H1 (cell line): ENCODE data around the gene C16orf89. TPM values are rescaled to one million over a fixed set of nuclear protein-coding genes. Genes with fewer than 3 reads are reported as not detected.
A peak's percentile ranks its signal among the peaks of the same experiment; 100 is the strongest.

Experiments used
- CTCF ChIA-PET: fragments of 300-600 bp; sonication (Branson Sonifier 250); formaldehyde crosslinking; loops from one replicate; lab custom pipeline; 2021; ENCODE audit not compliant: partially characterized antibody; lab: Charles Lee
- POLR2A ChIA-PET: fragments of 300-600 bp; sonication (Branson Sonifier 250); formaldehyde crosslinking; loops from one replicate; lab custom pipeline; 2021; ENCODE audit warnings: inconsistent platforms; ENCODE audit not compliant: partially characterized antibody; lab: Charles Lee
- DNase-seq, 2 experiments: peaks; one replicate each; pipeline versions ENCODE4 v3.0.0 to v3.0.0-alpha.2; 2010 to 2022; ENCODE audit warnings: low spot score in 2 of 2, low read depth in 1 of 2, mixed read lengths in 1 of 2
- FAIRE-seq: peaks from 2 replicates; lab custom pipeline; 2011; peaks lifted over from hg19 to GRCh38; lab: Jason Lieb, UNC
- H2AFZ ChIP-seq: 2 replicates; pipeline ENCODE4 v1.8.1; 2012; ENCODE audit warnings: low read length, inconsistent platforms
- H2AK5ac ChIP-seq: 2 replicates; pipeline ENCODE4 v1.6.1; 2013; ENCODE audit warnings: low read depth, low read length
- H2BK120ac ChIP-seq: replicated peaks from 2 replicates; pipeline ENCODE3; 2013; ENCODE audit warnings: low read depth, low read length, inconsistent platforms
- H2BK12ac ChIP-seq: 2 replicates; pipeline ENCODE4 v1.6.1; 2013; ENCODE audit warnings: low read depth, low read length
- H2BK15ac ChIP-seq: 2 replicates; pipeline ENCODE4 v1.6.1; 2013; ENCODE audit warnings: low read length
- H2BK20ac ChIP-seq: 2 replicates; pipeline ENCODE4 v1.6.1; 2013; ENCODE audit warnings: low read length
- H2BK5ac ChIP-seq: 2 replicates; pipeline ENCODE4 v1.6.1; 2013; ENCODE audit warnings: low read depth, low read length
- H3K14ac ChIP-seq: 2 replicates; pipeline ENCODE4 v1.6.1; 2013; ENCODE audit warnings: inconsistent platforms; ENCODE audit not compliant: insufficient read length
- H3K18ac ChIP-seq: 2 replicates; pipeline ENCODE4 v1.6.1; 2013; ENCODE audit warnings: low read length; ENCODE audit errors: extremely low read depth
- H3K23ac ChIP-seq: 2 replicates; pipeline ENCODE4 v1.6.1; 2013; ENCODE audit warnings: inconsistent platforms; ENCODE audit not compliant: insufficient read length
- H3K23me2 ChIP-seq: 2 replicates; pipeline ENCODE4 v1.6.1; 2013; ENCODE audit warnings: low read depth, low read length
- H3K27ac ChIP-seq: 2 replicates; pipeline ENCODE4 v1.6.1; 2011; ENCODE audit warnings: low read depth, low read length, inconsistent platforms
- H3K27me3 ChIP-seq, 4 experiments: replicated peaks in 1 of 4; 1 replicate in 1 of 4; 2 replicates in 3 of 4; pipeline versions ENCODE4 v1.6.1 to v1.8.1; 2011 to 2013; ENCODE audit warnings: low read length in 3 of 4, mild to moderate bottlenecking in 3 of 4, inconsistent platforms in 2 of 4, mixed read lengths in 2 of 4, moderate library complexity in 1 of 4; ENCODE audit not compliant: control insufficient read depth in 3 of 4, insufficient read depth in 3 of 4; ENCODE audit errors: extremely low read depth in 1 of 4
- H3K36me3 ChIP-seq, 4 experiments: 2 replicates each; pipeline versions ENCODE4 v1.6.1 to v1.8.1; 2011 to 2013; ENCODE audit warnings: mild to moderate bottlenecking in 4 of 4, low read length in 3 of 4, moderate library complexity in 2 of 4, control low read depth in 1 of 4, inconsistent platforms in 1 of 4; ENCODE audit not compliant: insufficient read depth in 4 of 4, control insufficient read depth in 2 of 4
- H3K4ac ChIP-seq: replicated peaks from 2 replicates; pipeline ENCODE3; 2013; ENCODE audit warnings: low read length, low read depth, mixed read lengths, inconsistent platforms; ENCODE audit not compliant: insufficient read length
- H3K4me1 ChIP-seq, 4 experiments: replicated peaks in 1 of 4; 1 replicate in 1 of 4; 2 replicates in 3 of 4; pipeline versions ENCODE4 v1.6.1 to v1.8.1; 2011 to 2013; ENCODE audit warnings: low read length in 3 of 4, inconsistent platforms in 2 of 4, mixed read lengths in 1 of 4; ENCODE audit not compliant: insufficient read depth in 4 of 4, control insufficient read depth in 3 of 4
- H3K4me2 ChIP-seq, 2 experiments: 2 replicates each; pipeline versions ENCODE4 v1.6.1 to v1.8.1; 2011 to 2013; ENCODE audit warnings: low read depth in 2 of 2, low read length in 2 of 2, control low read depth in 1 of 2, inconsistent platforms in 1 of 2, mild to moderate bottlenecking in 1 of 2; ENCODE audit not compliant: insufficient read depth in 1 of 2
- H3K4me3 ChIP-seq, 4 experiments: fragments of 200-600, 300-600 bp in 1 of 4; sonication (generic), shearing (Covaris generic), sonication (Bioruptor Twin) in 1 of 4; 2 replicates each; pipeline versions ENCODE4 v1.5.1 to v1.8.1; 2011 to 2016; ENCODE audit warnings: low read length in 4 of 4, low read depth in 3 of 4, control low read depth in 2 of 4, inconsistent platforms in 2 of 4, mild to moderate bottlenecking in 2 of 4, mixed read lengths in 1 of 4, moderate library complexity in 1 of 4; ENCODE audit not compliant: insufficient read depth in 2 of 4; ENCODE audit errors: extremely low read depth in 1 of 4
- H3K56ac ChIP-seq: replicated peaks from 2 replicates; pipeline ENCODE3; 2013; ENCODE audit warnings: low read depth, mild to moderate bottlenecking, mixed read lengths, low read length, inconsistent platforms; ENCODE audit not compliant: insufficient read length
- H3K79me1 ChIP-seq: 2 replicates; pipeline ENCODE4 v1.6.1; 2013; ENCODE audit warnings: low read depth, low read length, control low read depth
- H3K79me2 ChIP-seq, 2 experiments: 2 replicates each; pipeline versions ENCODE4 v1.6.1 to v1.8.1; 2012 to 2013; ENCODE audit warnings: low read length in 2 of 2, mild to moderate bottlenecking in 2 of 2, inconsistent platforms in 1 of 2; ENCODE audit not compliant: insufficient read depth in 2 of 2, control insufficient read depth in 1 of 2
- H3K9ac ChIP-seq, 4 experiments: replicated peaks in 1 of 4; 1 replicate in 1 of 4; 2 replicates in 3 of 4; pipeline versions ENCODE4 v1.6.1 to v1.8.1; 2011 to 2013; ENCODE audit warnings: low read depth in 3 of 4, low read length in 3 of 4, control low read depth in 2 of 4, mild to moderate bottlenecking in 2 of 4, moderate library complexity in 2 of 4, inconsistent platforms in 1 of 4; ENCODE audit errors: extremely low read depth in 1 of 4
- H3K9me3 ChIP-seq, 2 experiments: 2 replicates each; pipeline versions ENCODE4 v1.6.1 to v1.8.1; 2012 to 2013; ENCODE audit warnings: mild to moderate bottlenecking in 2 of 2, moderate library complexity in 2 of 2, control low read depth in 1 of 2, inconsistent platforms in 1 of 2, low read depth in 1 of 2, low read length in 1 of 2, mixed read lengths in 1 of 2; ENCODE audit not compliant: insufficient read depth in 2 of 2
- H4K20me1 ChIP-seq, 2 experiments: replicated peaks in 1 of 2; 2 replicates each; pipeline versions ENCODE3 to v1.8.1; 2011 to 2013; ENCODE audit warnings: inconsistent platforms in 2 of 2, low read length in 2 of 2, mild to moderate bottlenecking in 1 of 2; ENCODE audit not compliant: insufficient read depth in 2 of 2, control insufficient read depth in 1 of 2
- H4K5ac ChIP-seq: 2 replicates; pipeline ENCODE4 v1.6.1; 2013; ENCODE audit warnings: low read length, low read depth, mixed read lengths, inconsistent platforms; ENCODE audit not compliant: insufficient read length
- H4K8ac ChIP-seq: 2 replicates; pipeline ENCODE4 v1.8.0; 2013; ENCODE audit warnings: mild to moderate bottlenecking, moderate library complexity, low read length, inconsistent platforms; ENCODE audit not compliant: insufficient read depth; ENCODE audit errors: extremely low read depth
- H4K91ac ChIP-seq: replicated peaks from 2 replicates; pipeline ENCODE3; 2013; ENCODE audit warnings: low read length, mixed read lengths, inconsistent platforms; ENCODE audit not compliant: insufficient read length
- CBX5 ChIP-seq: fragments of 300-800, 300-1000 bp; sonication (generic); IDR thresholded peaks from 2 replicates; pipeline ENCODE4 v1.7.1; 2016; ENCODE audit warnings: antibody characterized with exemption, low read length, low read depth
- CTCF ChIP-seq, 3 experiments: IDR thresholded peaks; 1 replicate in 2 of 3; 2 replicates in 1 of 3; pipeline versions ENCODE4 v1.5.1 to v1.6.1; 2011; ENCODE audit warnings: low read length in 3 of 3, mild to moderate bottlenecking in 3 of 3, inconsistent platforms in 2 of 3, low read depth in 1 of 3, moderate library complexity in 1 of 3; ENCODE audit not compliant: insufficient read depth in 1 of 3; ENCODE audit errors: control extremely low read depth in 1 of 3
- GABPA ChIP-seq: IDR thresholded peaks from 2 replicates; pipeline ENCODE4 v1.6.1; 2011; ENCODE audit warnings: mild to moderate bottlenecking, low read length, moderate library complexity, borderline replicate concordance; ENCODE audit not compliant: insufficient read depth
- NRF1 ChIP-seq: IDR thresholded peaks from 2 replicates; pipeline ENCODE4 v1.6.1; 2011; ENCODE audit warnings: mild to moderate bottlenecking, low read depth, low read length, improper control_type of control experiment
- RAD21 ChIP-seq, 2 experiments: IDR thresholded peaks in 1 of 2; conservative IDR thresholded peaks in 1 of 2; 2 replicates each; pipeline ENCODE4 v1.6.1; 2011; ENCODE audit warnings: low read depth in 2 of 2, low read length in 2 of 2, improper control_type of control experiment in 1 of 2, inconsistent platforms in 1 of 2, mild to moderate bottlenecking in 1 of 2, moderate library complexity in 1 of 2
- WGBS, 2 experiments: shearing (Covaris generic) in 1 of 2; methylation state at CpG; one replicate each; pipeline versions ENCODE4 v1.1.6 to v1.1.7; 2013 to 2015; ENCODE audit warnings: low lambda C conversion rate in 2 of 2, mixed read lengths in 2 of 2, inconsistent platforms in 1 of 2, low coverage in 1 of 2, missing lambda C conversion rate in 1 of 2; ENCODE audit not compliant: insufficient replicate concordance in 2 of 2, insufficient coverage in 1 of 2, insufficient read length in 1 of 2; ENCODE audit errors: extremely low coverage in 1 of 2, missing lambda C conversion rate in 1 of 2; 5-methylcytosine and 5-hydroxymethylcytosine counted together
- polyA plus RNA-seq, 7 experiments: library from polyadenylated mRNA; depleted of rRNA in 3 of 7; stranded (reverse) in 5 of 7; unstranded in 2 of 7; fragments of >200 nt in 5 of 7; fragments of 200-250 nt in 2 of 7; gene quantifications; 1 replicate in 5 of 7; 2 replicates in 1 of 7; 4 replicates in 1 of 7; pipeline versions ENCODE4 v1.2.1 to v1.2.3, GENCODE V29; 2011 to 2013; ENCODE audit warnings: missing spikeins in 2 of 7, mixed read lengths in 2 of 7
- total RNA-seq: library from RNA; stranded (reverse); fragmentation: NEBNext Ultra II Directional; extraction: Animal tissue kit (Norgen Biotek cat#: 25700); gene quantifications from 2 replicates; pipeline ENCODE4 v1.2.1, GENCODE V29; 2021

Gene C16orf89
- total and polyA plus RNA-seq, 2 of the 8 experiments (the other 6 are each of a cell fraction or from before 2014, with no cell fraction given): 6.7 to 9.9 TPM

GRCh38 chr16:5075637-5076036 lies 9.9 kb upstream of the C16orf89 start:
- POLR2A ChIA-PET: interaction anchor here (0.7 to 1.7 kb wide), 10 partner anchors 9 to 74 kb away, joined by 3 to 7 read pairs (median 3); partner anchors contain the start of genes C16orf89 and NAGPA
- Histone ChIP-seq H3K18ac (no peak overlapping the region), H4K5ac (no peak overlapping the region), H3K4me3 (no peak overlapping the region), H3K36me3 (peaks cover 0 to 27% (median 17%) of the 10 kb centered on the region in 4 experiments; a peak in 7 of 8 replicates), H2BK5ac (no peak overlapping the region; the same call in 1 of the 2 replicates), H3K4ac (no peak overlapping the region), H4K91ac (no peak overlapping the region), H3K79me2 (peaks cover 7 to 22% of the 10 kb centered on the region in 2 experiments), H2AK5ac (no peak overlapping the region), H2BK12ac (no peak overlapping the region), H2AFZ (no peak overlapping the region), H3K23me2 (peaks cover 6% of the 10 kb centered on the region), H3K14ac (no peak overlapping the region), H4K20me1 (peaks cover 0 to 1% of the 10 kb centered on the region in 2 experiments), H2BK120ac (no peak overlapping the region), H3K9ac (no peak overlapping the region), H3K4me1 (peaks cover 0 to 6% (median 5%) of the 10 kb centered on the region in 4 experiments; a peak in 4 of 7 replicates), H3K56ac (no peak overlapping the region), H2BK15ac (no peak overlapping the region), H4K8ac (no peak overlapping the region), H3K9me3 (no peaks in the 10 kb centered on the region), H3K27me3 (no peaks in the 10 kb centered on the region), H3K27ac (no peak overlapping the region), H2BK20ac (no peak overlapping the region), H3K4me2 (no peak overlapping the region), H3K23ac (no peak overlapping the region), H3K79me1 (peaks cover 4% of the 10 kb centered on the region; the same call in 1 of the 2 replicates)
- WGBS, 2 experiments: 82% methylated on average over 5 of the region's 5 CpGs; no CpG with 5 or more reads in 1 of the 2 experiments
- peak; percentile 35 to 51 (median 43); a peak in 3 of 4 replicates for TF ChIP-seq CTCF (IDR thresholded peaks at IDR 0.05; ENCODE audit: control extremely low read depth in 1 of 3, insufficient read depth in 1 of 3, low read depth in 1 of 3, low read length in 3 of 3)
- TF ChIP-seq NRF1: no peak
- no peak for TF ChIP-seq CBX5
- TF ChIP-seq GABPA: no peak
- peak; percentile 21 to 46; a peak in 3 of 4 replicates for TF ChIP-seq RAD21 (IDR thresholded peaks at IDR 0.05 in 1 of 2, conservative IDR thresholded peaks at IDR 0.05 in 1 of 2; ENCODE audit: low read depth in 2 of 2, low read length in 2 of 2)
- CTCF ChIA-PET: interaction anchor here (0.6 to 27.9 kb wide), 10 partner anchors 11 to 382 kb away, joined by 3 to 625 read pairs (median 4); partner anchors contain the start of genes C16orf89 and NUDT16L1
- no peak for FAIRE-seq
- no peak for DNase-seq
